Activated gamma-delta T cell (primary cell): ENCODE results near the gene ARTN.
A peak's percentile ranks its signal among the peaks of the same experiment; 100 is the strongest.

Source experiments
- DNase-seq: peaks from one replicate; lab custom pipeline; 2025; lab: John Stamatoyannopoulos, UW

ARTN gene

GRCh38 chr1:43947061-43947873 lies 13.7 kb downstream of the ARTN start:
- no peak for DNase-seq

- DNase-seq: no peak
Observed at GRCh38 chr1:43947874-43948437, 14.4 kb downstream of the ARTN start.

DNA sequence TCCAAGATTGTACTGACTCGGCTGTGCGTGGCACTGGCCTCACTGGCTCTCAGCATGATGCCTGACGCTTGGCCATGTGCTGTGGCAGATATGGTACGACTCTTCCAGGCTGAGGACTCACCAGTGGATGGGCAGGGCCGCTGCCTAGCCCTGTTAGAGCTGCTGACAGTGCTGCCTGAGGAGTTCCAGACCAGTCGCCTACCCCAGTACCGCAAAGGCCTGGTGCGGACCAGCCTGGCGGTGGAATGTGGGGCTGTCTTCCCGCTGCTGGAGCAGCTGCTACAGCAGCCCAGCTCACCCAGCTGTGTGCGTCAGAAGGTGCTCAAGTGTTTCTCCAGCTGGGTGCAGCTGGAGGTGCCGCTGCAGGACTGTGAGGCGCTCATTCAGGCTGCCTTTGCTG lies 16.1 kb downstream of the ARTN start:
- DNase-seq: no peak

DNA sequence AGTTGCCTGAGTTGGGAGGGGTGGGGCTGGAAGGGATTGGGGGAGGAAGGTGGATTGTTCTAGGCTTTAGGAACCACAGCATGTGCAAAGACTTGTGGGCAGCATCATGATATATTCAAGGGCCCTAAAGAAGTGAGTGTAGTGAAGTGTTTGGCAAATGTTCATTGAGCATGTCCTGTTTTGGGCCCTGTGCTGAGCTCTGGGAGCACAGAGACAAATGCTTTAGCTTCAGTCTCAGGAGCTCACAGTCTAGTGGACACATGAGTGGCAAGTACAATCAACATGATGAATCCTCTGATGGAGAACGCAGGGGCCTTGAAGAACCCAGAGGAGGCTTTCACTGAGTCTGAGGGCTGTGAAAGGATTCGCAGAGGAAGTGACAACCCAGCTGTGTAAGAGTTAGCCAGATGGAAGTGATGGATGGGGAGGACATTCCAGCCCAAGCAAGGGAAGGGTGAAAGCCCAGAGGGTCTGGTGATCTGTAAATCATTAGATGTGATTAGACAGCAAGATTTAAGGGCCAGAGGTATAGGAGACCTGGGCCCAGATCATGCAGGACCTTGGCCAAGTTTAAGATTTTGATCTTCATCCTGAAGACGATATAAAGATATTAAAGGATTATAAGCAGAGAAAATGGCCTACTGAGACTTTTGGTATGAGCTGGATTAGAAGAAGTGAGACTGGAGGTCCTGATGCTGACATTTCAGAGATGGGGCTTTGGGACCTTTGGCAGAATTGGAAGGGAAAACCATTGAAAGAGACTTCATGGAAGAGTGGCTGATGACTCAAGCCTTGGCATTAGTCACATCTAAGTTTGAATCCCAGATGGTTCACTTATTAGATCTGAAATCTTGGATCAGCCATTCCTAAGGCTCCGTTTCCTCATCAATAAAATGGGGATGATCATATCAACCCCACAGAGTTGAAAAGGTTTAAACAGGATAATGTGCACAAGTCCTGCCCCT lies 17.7 kb downstream of the ARTN start:
- no peak for DNase-seq

- DNase-seq: no peak
Observed at GRCh38 chr1:43952731-43953346, 19.2 kb downstream of the ARTN start.

GRCh38 chr1:43953361-43953760 lies 19.8 kb downstream of the ARTN start:
- DNase-seq: no peak

DNA sequence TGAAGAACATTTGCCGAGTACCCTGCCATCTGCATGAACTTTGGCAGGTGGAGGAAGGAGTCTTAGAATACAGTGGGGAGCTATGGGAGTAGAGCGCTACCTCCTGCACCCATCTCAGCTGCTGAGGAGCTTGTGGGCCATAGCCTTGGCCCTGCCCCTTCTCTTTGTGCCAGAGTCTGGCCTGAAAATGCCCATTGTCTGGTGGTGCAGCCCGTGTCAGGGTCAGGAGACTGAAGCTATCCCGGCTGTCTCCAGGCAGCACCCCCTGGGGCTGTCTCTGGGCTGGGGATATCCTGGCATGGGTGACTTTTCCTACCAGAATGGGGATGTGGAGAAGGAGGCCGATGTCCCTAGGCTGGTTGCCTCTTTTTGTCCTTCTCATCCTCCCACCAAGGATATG lies 20.4 kb downstream of the ARTN start:
- DNase-seq: no peak

DNA sequence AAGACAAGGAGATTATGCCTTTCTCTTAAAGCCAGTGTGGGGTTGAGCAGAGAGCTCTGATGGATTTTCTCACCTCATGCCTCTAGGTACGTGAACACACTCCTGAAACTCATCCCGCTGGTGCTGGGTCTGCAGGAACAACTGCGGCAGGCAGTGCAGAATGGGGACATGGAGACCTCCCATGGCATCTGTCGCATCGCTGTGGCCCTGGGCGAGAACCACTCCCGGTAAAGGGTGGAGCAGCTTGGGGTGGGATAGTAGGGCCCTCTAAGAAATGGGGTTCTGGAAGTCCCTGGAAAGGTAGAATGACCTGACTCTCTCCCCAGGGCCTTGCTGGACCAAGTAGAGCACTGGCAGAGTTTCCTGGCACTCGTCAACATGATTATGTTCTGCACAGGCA lies 22.6 kb downstream of the ARTN start:
- DNase-seq: no peak

- DNase-seq: no peak
Observed at GRCh38 chr1:43957407-43958040, 23.9 kb downstream of the ARTN start.

DNA sequence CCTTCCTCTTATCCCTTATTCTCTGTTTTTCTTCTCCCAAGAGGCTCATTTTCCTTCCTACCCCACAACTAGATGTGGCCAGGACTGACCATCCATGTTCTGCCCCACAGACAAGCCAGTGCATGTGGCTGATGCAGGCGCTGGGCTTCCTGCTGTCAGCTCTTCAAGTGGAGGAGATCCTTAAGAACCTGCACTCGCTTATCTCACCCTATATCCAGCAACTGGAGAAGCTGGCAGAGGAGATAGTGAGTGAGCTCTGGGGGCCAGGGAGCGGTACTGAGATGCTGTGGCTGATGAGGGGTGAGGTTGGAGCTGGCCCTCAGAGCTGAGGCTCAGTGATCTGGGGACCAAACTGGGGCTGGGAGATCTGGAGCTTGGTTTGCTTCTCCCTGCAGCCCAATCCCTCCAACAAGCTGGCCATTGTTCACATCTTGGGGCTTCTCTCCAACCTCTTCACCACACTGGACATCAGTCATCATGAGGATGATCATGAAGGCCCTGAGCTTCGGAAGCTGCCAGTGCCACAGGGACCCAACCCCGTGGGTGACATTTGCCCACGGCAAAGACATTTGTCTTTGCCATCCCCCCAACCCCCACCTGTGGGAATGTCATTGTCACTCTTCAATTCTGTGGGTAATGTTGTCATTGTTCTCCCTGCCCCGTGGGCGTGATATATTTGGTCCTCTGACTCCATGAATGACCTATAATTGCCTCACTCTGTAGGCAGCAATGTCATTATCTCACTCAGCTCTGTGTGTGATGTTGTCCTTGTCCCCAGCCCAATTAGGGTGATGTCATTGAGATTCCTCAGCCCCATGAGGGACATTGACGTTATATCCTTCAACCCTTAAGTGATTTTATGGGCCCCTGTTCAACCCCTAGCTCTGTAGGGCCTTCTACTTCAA lies 25.0 kb downstream of the ARTN start:
- DNase-seq: no peak

DNA sequence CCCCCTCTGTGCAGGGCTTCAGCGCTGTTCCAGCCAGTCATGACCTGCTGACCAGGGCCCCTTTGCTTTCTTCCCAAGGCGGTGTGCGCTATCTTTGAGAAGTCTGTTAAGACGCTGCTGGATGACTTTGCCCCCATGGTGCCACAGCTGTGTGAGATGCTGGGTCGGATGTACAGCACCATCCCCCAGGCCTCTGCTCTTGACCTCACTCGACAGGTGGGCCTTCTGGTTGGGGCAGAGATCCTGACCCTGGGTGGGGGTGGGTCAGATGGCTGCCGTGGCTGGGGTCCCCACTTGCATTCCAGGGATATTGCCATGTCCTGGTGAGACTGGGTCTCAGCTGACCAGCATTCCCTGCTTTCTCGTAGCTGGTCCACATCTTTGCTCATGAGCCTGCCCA lies 27.2 kb downstream of the ARTN start:
- DNase-seq: no peak

GRCh38 chr1:43961692-43962091 lies 28.1 kb downstream of the ARTN start:
- no peak for DNase-seq

- no peak for DNase-seq
Observed at GRCh38 chr1:43962324-43962723, 28.7 kb downstream of the ARTN start.

DNA sequence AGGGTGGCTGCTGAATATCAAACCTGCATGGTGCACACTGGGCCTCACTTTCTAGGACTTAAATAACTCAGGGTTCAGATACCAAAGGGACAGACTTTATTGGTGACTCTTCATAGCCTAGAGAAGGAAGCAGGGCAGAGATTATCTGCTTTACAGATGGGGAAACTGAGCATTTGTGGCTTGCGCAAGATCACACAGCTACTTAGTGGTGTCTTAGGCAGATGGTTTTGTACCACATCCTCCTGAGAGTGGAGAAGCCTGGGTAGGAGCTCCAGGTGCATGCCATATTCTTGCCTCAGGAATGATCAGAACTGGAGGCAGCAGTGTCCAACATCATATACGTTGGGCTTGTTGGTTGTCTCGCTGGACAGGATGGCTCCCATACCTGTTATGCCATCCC lies 29.4 kb downstream of the ARTN start:
- no peak for DNase-seq

- DNase-seq: no peak
Observed at GRCh38 chr1:43963890-43964289, 30.3 kb downstream of the ARTN start.

DNA sequence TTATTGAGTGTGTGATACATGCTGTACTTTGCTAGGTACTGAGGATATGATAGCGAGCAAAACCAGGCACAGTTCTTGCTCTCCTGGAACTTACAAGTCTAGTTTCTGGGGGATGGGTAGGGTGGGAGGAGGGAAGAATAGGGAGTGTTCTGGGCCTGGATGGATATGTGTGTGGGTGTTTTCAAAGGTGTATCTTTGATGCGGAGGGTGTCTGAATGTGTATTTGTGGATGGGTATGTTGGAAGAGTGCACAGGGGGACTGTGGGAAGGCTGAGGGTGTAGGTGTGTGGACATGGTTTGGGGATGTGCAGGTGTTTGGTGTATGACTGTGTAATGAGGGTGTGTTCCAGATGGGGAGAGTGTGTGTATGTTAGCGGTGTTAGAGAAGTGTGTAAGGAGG lies 31.7 kb downstream of the ARTN start:
- no peak for DNase-seq

- no peak for DNase-seq
Observed at GRCh38 chr1:43968348-43968948, 34.8 kb downstream of the ARTN start.

DNA sequence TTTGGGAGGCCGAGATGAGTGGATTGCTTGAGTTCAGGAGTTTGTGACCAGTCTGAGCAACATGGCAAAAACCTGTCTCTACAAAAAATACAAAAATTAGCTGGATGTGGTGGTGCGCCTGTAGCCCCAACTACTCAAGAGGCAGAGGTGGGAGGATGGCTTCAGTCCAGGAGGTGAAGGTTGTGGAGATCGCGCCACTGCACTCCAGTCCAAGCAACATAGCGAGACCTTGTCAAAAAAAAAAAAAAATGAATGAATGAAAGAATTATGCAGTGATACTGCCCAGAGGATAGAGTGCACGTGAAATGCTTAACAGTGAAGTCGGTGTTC lies 35.8 kb downstream of the ARTN start:
- DNase-seq: no peak

GRCh38 chr1:43969746-43970466 lies 36.3 kb downstream of the ARTN start, which contains the start of gene DPH2:
TSS of gene DPH2 (plus strand) at chr1:43970010. CDS start at chr1:43970176, 166 bp downstream.
- DNase-seq: peak; percentile 81

DNA sequence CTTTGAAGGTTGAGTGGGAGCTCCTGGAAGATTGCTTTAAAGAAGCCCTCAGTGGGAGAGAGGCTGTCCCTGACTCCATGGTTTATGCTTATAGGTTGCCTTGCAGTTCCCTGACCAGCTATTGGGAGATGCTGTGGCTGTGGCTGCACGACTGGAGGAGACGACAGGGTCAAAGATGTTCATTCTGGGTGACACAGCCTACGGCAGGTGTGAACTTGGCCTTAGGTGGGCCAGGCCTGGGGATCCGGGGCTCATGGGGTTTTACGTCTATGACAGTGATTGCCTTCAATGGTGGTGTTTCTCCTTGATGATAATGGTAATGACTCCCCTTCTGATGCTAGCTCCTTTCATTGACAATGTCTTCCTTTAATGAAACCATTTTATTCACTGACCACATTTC lies 36.9 kb downstream of the ARTN start:
- no peak for DNase-seq
